K562 (cell line): Measurements from ENCODE around the gene FKBP11. TPM values are rescaled to one million over a fixed set of nuclear protein-coding genes. Genes with fewer than 3 reads are reported as not detected.

Experiments used
- CBFB ChIP-seq: sonication (generic); formaldehyde crosslinking; IDR thresholded peaks from 2 replicates; pipeline ENCODE4 v1.4.0; 2020; ENCODE audit warnings: mild to moderate bottlenecking, missing genetic modification reagents
- CHAMP1 ChIP-seq: fragments of 450-650 bp; IDR thresholded peaks from 2 replicates; pipeline ENCODE4 v1.6.1; 2016; ENCODE audit warnings: mild to moderate bottlenecking
- IRF9 ChIP-seq: fragments of 450-650 bp; IDR thresholded peaks from 2 replicates; pipeline ENCODE4 v1.6.1; 2016; ENCODE audit warnings: missing biosample characterization, missing genetic modification characterization
- RBM25 ChIP-seq: fragments of 200-400 bp; formaldehyde crosslinking; IDR thresholded peaks from 2 replicates; pipeline ENCODE4 v1.6.1; 2018; ENCODE audit warnings: low read length, low read depth, moderate library complexity; ENCODE audit not compliant: severe bottlenecking
- SIN3B ChIP-seq: fragments of 450-650 bp; IDR thresholded peaks from 2 replicates; pipeline ENCODE4 v1.6.1; 2017; ENCODE audit warnings: low read depth, mild to moderate bottlenecking, moderate library complexity
- SOX6 ChIP-seq: fragments of 450-650 bp; IDR thresholded peaks from 2 replicates; pipeline ENCODE4 v1.6.1; 2014; ENCODE audit warnings: mild to moderate bottlenecking
- TOE1 ChIP-seq, 2 experiments: fragments of 450-650 bp in 1 of 2; sonication (generic) in 1 of 2; formaldehyde crosslinking in 1 of 2; IDR thresholded peaks; 2 replicates each; pipeline versions ENCODE4 v1.7.1 to v1.8.0; 2016 to 2022; ENCODE audit warnings: borderline replicate concordance in 2 of 2, mild to moderate bottlenecking in 2 of 2, antibody characterized with exemption in 1 of 2, inconsistent platforms in 1 of 2, low read depth in 1 of 2, missing genetic modification reagents in 1 of 2, moderate library complexity in 1 of 2
- ZFP30 ChIP-seq: fragments of 250-450 bp; sonication (Bioruptor Pico); IDR thresholded peaks from 2 replicates; pipeline ENCODE4 v1.8.0; 2022; ENCODE audit warnings: moderate library complexity, mild to moderate bottlenecking, inconsistent platforms, borderline replicate concordance
- polyA plus RNA-seq, 8 experiments: library from polyadenylated mRNA; depleted of rRNA in 4 of 8; stranded (reverse) in 5 of 8; unstranded in 3 of 8; fragments of >200 nt; fragmentation: Nextera tagmentation in 2 of 8; fragmentation: Illumina TruSeq in 1 of 8; extraction: Ambion mirVana in 2 of 8; extraction: Trizol in 1 of 8; gene quantifications; 2 replicates each; pipeline versions ENCODE4 v1.2.1 to v1.2.3, GENCODE V29; 2011 to 2014; ENCODE audit warnings: inconsistent platforms in 1 of 8, missing spikeins in 1 of 8
- total RNA-seq, 7 experiments: library from RNA; depleted of rRNA in 6 of 7; stranded (reverse); fragments of >200 nt in 6 of 7; fragmentation: Illumina TruSeq in 2 of 7; extraction: Trizol in 2 of 7; gene quantifications; 2 replicates each; pipeline versions ENCODE4 v1.2.1 to v1.2.3, GENCODE V29; 2011 to 2021; ENCODE audit warnings: low replicate concordance in 1 of 7
- TF ChIP-seq, protein P1 (sequence below): fragments of 450-650 bp; IDR thresholded peaks from 2 replicates; pipeline ENCODE4 v1.6.1; 2016

FKBP11 gene
- total and polyA plus RNA-seq, 9 of the 15 experiments (the other 6 are each of a cell fraction or from before 2014, with no cell fraction given), result 1.6 to 8.2 (median 5.8) TPM

DNA sequence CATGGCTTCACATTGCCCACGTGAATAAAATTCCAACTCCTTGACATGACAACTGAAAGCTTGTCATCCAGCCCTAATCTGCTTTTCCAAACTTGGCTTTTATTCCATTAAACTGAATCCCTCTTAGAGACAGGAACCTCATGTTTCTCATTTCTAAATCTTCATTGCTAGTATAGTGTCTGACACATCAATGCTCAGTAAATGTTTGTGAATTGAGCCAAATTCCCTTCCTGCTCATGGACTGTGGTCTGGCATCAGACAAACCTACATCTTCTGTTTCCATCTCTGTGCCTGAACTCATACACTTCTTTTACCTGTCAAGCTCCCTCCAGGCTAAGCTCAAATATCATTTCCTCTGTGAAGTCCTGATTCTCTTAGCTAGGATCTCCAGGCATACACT lies 4.3 kb upstream of the FKBP11 start (continued):
- TF ChIP-seq IRF9 (tag) (no peak), RBM25 (no peak), CHAMP1 (no peak), ZFP30 (CRISPR knock-in tag) (no peak), TOE1 (IDR thresholded peaks at IDR 0.05; ENCODE audit: borderline replicate concordance) (no peak), TOE1 (CRISPR knock-in tag; IDR thresholded peaks at IDR 0.05; ENCODE audit: borderline replicate concordance, low read depth) (no peak), CBFB (CRISPR knock-in tag) (no peak), SOX6 (no peak), SIN3B (no peak)
- TF ChIP-seq, protein P1, sequence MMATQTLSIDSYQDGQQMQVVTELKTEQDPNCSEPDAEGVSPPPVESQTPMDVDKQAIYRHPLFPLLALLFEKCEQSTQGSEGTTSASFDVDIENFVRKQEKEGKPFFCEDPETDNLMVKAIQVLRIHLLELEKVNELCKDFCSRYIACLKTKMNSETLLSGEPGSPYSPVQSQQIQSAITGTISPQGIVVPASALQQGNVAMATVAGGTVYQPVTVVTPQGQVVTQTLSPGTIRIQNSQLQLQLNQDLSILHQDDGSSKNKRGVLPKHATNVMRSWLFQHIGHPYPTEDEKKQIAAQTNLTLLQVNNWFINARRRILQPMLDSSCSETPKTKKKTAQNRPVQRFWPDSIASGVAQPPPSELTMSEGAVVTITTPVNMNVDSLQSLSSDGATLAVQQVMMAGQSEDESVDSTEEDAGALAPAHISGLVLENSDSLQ, result no peak
- TF ChIP-seq, all 486 proteins: peak for 0
